D721Med (cell line): ENCODE measurements around the gene RELCH.
A peak's percentile ranks its signal among the peaks of the same experiment; 100 is the strongest.

Experiments
- DNase-seq: peaks from one replicate; pipeline ENCODE4 v3.0.0; 2011; ENCODE audit warnings: low spot score; ENCODE audit not compliant: insufficient read length
- FAIRE-seq: peaks from 2 replicates; lab custom pipeline; 2011; peaks lifted over from hg19 to GRCh38; lab: Jason Lieb, UNC
- TF ChIP-seq, protein P1 (sequence below): IDR thresholded peaks from 2 replicates; pipeline ENCODE4 v1.5.1; 2012; ENCODE audit warnings: mild to moderate bottlenecking, control low read depth; ENCODE audit not compliant: insufficient read depth; ENCODE audit errors: missing control alignments

Gene RELCH

DNA sequence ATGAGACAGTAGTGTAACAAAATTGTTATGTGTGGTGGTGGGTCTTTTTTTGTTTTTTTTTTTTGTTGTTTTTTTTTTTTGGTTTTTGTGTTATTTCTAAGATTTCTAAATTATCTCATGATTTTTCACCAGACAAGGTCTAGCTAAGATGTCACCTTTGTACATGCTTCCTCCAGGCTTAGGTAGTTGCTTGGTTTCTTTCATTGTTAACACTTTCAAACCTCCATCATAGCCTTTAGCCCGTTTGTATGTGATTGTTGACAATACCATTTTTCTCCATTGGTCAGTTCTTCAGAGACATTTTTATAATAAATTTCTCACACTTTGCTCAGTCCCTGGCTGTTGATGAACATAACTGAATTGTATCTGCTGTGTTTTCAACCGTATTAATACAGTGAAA is 2.2 kb downstream of the RELCH start:
- FAIRE-seq: no peak
- DNase-seq: no peak

DNA sequence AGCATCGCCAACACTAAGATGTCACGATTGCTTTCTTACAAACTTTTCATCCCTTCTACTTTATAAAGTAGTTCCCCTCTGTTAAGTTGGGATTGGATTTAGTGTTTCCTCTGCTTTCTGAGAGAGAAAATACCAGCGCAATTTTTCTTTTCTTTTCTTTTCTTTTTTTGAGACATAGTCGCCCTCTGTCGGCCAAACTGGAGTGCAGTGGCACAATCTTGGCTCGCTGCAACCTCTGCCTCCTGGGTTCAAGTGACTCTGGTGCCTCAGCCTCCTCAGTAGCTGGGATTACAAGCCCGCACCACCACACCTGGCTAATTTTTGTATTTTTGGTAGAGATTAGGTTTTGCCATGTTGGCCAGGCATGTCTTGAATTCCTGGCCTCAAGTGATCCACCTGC is 9.0 kb downstream of the RELCH start:
- TF ChIP-seq, protein P1, sequence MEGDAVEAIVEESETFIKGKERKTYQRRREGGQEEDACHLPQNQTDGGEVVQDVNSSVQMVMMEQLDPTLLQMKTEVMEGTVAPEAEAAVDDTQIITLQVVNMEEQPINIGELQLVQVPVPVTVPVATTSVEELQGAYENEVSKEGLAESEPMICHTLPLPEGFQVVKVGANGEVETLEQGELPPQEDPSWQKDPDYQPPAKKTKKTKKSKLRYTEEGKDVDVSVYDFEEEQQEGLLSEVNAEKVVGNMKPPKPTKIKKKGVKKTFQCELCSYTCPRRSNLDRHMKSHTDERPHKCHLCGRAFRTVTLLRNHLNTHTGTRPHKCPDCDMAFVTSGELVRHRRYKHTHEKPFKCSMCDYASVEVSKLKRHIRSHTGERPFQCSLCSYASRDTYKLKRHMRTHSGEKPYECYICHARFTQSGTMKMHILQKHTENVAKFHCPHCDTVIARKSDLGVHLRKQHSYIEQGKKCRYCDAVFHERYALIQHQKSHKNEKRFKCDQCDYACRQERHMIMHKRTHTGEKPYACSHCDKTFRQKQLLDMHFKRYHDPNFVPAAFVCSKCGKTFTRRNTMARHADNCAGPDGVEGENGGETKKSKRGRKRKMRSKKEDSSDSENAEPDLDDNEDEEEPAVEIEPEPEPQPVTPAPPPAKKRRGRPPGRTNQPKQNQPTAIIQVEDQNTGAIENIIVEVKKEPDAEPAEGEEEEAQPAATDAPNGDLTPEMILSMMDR: no peak
- DNase-seq (no peak), FAIRE-seq (peak; percentile 86)

More for the DNA sequence above, 2.2 kb downstream of the RELCH start:
- TF ChIP-seq, protein P1: no peak

DNA sequence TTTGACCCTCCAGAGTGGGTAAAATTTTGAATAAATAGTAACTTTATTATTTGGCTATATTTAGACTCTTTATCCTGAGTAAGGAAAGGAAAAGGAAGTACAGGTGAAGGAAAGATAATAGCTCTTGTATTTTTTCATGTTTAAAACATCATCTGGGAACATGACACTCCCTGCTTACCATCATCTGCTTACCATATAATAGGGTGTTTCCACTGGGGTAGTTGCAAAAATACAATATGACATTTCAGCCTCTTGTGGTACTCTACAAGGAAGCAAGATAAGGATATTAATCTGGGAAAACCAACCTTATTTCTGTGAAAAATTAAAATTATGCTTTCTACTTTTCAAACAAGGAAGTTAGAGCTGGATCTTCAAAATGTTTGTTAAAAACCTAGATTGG is 9.9 kb downstream of the RELCH start:
- DNase-seq (no peak), FAIRE-seq (no peak)
- TF ChIP-seq, protein P1: no peak

DNA sequence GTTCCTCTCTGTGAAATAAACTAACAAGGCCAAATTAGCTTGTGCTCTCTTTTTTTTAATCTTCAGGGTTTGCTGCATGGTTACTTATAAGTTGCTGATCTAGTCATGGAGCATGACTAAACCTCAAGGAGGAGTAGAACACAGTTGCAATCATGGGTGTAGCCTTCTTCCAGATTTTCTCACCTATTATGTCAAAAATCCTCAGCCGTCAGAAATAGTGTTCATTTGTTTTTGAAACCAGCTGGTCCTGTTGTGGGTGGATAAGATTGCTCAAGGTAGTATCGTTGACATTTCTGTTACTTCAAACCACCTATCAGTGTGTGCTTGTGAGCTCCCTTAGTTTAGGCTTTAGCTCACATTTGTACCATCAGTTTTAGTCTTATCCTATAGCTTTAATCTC is 11.2 kb downstream of the RELCH start:
- DNase-seq (no peak), FAIRE-seq (peak; percentile 99)
- TF ChIP-seq, protein P1: no peak

DNA sequence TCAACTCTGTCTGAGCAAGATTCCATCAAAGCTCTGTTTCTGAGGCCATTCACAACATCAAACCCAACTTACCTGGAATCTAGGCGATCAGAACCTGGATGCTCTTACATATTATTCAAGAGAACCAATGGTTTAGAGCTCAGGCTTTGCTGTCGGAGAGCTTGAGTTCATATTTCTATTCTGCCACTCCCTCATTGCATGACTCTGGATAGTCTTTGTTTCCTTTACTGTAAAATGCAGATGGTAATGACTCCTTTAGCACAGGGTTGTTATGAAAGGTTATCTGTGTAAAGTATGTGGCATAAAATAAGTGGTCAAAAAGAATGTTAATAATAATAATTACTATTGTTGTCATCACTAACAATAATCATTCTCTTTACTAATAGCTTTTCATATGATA is 12.6 kb downstream of the RELCH start:
- DNase-seq (no peak), FAIRE-seq (no peak)
- TF ChIP-seq, protein P1: no peak

DNA sequence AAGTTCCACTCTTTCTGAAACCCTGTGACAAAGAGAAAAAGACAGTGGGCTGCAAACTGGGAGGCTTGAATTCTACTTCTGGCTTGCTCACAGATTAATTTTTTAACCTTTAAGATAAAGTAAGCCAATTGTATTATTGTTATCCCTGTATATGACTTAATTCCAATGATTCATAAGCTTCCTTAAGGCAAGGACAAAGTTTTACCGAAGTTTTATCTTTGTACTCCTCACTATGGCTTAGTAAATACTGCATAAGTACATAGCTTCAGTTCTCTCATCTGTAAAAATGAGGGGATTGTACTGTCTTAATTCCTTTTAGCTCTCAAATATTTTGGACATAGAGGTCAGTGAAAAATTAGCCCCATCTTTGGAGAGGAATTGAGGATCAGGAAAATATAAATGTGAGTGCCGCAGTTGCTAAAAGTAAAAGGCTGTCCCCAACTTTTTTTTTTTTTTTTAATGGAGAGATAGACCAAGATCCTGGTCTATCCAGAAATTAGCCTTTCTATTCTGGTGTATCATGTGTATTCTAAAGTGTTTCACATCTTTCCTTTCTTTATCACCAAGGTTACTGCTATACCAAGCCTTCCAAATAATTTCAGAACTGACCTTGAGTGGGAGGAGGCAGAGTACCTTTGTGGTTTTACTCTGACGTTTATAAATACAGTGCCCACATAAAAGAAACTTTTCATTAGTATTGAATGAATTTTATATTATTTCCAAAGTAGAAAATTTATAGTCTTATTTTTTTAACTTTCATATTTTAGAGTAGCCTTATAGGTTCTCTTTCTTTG is 13.3 kb downstream of the RELCH start:
- TF ChIP-seq, protein P1: no peak
- FAIRE-seq: no peak
- DNase-seq: no peak

DNA sequence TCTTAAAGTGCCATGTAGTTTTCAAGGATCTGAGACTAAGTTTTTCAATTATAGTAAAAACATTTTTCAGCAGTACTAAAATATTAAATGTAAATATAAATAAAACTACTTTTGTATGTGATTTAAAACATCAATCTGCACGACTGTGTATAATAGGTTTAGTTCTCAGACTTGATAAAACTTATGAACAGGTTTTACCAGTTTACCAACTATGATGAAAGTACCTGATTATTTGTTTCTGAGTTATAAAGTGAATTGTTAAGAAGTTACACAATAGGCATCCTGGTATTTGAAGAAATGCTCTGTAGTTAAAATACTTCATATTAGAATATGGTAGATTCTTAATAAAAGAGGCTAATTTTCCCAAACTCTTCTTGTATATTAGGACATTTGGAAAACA is 14.8 kb downstream of the RELCH start:
- FAIRE-seq (no peak), DNase-seq (no peak)
- TF ChIP-seq, protein P1: no peak
